GM19043 (cell line): ENCODE measurements around the gene WRAP73.

Experiments used
- ATAC-seq: cut with Tn5 transposase; IDR thresholded peaks from one replicate; pipeline ENCODE4 v1.9.1; 2021; ENCODE audit warnings: low read depth; ENCODE audit not compliant: unreplicated experiment

Gene WRAP73

DNA sequence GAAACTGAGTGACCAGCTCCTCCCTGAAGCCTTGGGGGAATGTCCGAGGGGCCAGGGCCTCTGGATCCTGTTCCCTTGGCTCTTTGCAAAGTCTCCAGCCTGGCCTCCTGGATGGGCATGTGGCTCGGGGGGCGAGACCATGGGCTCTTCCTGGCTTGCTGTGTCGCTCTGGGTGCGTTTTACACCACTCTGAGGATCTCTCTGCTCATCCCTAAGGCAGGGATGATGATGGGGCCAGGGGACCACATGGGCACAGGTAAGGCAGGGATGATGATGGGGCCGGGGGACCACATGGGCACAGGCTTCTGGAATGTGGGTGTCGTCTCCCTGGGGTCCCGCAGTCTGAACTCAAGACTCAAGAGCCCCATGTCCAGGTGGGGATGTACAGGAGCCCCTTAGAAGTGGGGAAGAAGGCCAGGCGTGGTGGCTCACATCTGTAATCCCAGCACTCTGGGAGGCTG lies 20.1 kb upstream of the WRAP73 start:
- no peak for ATAC-seq

DNA sequence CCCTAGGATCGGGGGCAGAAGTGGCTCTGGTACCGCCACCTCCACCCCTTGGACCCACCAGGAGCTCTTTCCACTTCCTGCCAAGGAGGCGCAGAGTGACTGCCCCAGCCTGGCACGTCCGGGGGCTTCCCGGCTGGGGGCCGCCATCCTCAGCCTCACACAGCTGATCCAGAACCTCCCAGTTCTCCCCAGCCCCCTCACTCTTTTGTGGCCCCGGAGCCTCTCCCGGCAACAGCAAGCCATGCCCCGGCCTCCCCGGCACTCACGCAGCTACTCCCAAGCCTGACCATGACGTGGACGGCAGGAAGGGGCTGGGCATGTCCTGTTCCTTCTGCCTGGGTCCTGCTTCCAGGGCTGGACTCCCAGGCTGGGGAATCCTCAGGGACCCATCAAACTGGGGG lies 19.5 kb upstream of the WRAP73 start:
- ATAC-seq = no peak

GRCh38 chr1:3668585-3669300 lies 18.8 kb upstream of the WRAP73 start:
- ATAC-seq = no peak

DNA sequence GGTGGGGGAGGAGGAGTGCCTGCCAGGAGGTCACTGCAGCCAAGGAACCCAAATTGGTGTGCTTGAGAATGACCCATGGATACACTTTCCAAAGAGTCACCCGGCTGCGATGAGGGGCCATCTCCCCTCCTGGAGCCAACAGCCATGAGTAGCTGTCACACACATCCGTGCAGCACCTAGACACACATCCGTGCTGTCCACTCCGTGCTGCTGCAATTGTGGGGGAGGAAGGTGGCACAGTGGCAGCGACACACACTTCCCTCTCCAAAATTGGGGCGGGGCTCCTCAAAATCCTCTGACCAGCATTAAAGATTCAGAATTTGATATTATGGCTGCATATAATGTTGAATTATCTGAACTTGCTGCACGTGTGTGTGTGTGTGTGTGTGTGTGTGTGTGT lies 18.2 kb upstream of the WRAP73 start:
- no peak for ATAC-seq

GRCh38 chr1:3664700-3665375 lies 14.9 kb upstream of the WRAP73 start:
- no peak for ATAC-seq

DNA sequence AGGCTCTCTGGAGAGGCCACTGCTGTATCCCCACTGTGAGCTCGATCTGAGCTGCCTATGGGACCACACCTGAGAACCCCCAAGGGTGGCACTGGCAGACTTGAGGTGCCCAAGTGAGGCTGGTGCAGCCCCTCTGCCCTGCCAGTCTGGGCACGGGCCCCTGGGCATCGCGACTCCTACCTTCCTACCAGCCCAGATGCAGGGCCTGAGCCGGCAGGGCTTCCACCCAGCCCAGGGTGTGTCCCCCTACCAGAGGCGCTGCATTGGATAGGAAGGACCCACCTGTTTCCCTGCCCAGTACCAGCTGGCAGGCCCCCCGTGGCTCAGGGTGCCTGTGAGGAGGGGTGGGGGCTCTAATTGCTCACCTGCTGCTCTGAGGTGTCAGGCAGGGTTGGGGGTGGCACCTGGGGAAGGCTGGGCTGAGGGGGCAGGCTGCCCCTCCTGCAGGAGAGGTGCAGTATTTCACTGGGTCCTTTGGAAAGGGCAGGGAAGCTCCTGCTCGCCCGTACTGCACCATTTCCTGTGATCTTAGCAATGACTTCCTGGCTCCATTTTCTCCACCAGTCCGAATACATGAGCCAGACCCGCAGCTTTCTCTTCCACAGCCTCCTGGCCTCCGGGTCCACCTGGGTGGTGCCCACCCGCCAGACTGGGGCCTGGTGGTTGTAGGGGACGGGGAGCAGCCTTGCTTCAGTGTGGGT lies 14.2 kb upstream of the WRAP73 start:
- ATAC-seq = no peak

DNA sequence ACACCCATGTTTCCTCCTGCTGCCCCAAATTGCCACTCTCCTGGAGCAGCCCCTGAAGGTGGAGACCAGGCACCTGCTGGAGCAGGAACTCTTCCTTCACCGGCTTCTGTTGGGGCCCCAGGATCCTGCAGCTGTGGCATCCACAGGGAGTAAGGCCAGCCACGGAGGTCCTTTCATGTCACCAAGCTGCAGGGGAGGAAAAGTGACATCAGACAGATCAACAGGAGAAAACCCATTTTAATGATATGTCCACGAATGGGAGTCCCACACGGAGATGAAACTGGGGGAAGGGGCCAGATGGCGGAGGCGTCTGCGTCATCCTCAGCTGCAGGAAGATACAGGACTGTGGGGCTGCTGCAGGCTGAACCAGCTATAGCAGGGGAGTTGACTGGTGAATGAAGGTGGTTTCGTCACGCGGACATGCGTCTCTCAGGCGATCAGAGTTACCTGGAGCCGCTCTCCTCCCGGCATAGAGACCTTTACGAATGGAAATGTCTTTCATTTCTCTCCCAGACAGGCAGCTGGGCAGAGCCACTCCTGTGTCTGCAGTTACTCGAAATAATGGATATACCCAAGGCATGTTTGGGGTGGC lies 12.3 kb upstream of the WRAP73 start:
- ATAC-seq = no peak

DNA sequence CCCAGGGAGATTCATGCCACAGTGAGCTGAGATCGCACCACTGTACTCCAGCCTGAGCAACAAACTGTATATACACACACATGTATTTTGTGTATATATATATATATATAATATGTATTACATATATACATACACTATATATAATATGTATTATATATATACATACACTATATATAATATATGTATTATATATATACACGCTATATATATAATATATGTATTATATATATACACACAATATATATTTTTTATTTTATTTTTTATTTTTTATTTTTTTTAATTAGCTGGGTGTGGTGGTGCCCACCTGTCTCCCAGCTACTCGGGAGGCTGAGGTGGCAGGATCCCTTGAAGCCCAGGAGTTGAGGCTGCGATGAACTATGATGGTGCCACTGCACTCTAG lies 11.7 kb upstream of the WRAP73 start:
- no peak for ATAC-seq

DNA sequence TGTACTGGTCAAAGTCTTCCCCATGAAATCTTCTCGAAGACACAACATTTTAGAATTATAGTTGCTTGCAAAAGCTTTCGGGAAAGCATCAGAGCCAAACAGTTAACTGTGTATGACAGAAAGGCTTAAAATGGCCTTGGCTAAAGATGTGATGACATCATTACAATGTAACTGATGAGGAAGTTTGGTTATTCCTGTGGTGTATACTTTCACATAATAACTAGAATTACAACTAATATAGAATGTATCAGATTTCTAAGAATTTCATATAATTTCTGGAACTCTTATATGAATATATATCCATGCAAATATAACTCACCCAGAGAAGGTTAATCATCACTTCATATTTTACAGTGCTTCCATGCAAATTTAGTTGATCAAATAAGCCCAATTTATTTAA lies 10.8 kb upstream of the WRAP73 start:
- no peak for ATAC-seq

GRCh38 chr1:3659093-3659492 lies 9.2 kb upstream of the WRAP73 start:
- no peak for ATAC-seq

GRCh38 chr1:3658231-3658615 lies 8.3 kb upstream of the WRAP73 start:
- no peak for ATAC-seq

DNA sequence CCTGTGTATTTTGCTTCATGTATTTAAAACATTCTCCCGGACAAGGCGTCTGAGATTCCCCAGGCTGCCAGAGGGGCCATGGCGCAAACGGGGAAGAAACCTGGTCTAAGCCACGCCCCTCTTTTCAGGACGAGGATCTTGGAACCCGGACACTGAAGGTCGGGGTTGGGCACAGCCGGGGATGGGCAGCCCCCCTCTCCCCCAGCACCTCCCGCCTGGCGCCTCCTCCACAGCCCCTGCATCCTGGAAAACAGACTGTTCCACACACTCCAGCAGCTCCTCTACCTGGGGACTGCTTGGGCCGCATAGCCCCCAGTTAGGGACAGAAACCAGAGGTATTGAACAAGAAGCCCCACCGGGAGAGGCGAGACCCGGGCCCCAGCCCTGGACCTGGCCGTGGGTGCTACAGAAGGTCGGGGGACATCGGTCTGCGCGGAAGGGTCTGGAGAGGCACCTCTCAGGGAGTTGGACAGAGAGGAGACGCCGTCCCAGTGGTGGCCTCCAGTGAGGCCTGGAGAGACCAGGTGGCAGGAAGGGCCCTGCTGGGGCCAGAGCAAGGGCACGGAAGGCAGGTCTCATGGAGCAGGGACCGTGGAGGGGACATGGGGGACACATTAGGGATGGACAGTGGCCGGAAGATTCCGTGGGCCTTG lies 7.8 kb upstream of the WRAP73 start:
- no peak for ATAC-seq

GRCh38 chr1:3657096-3657475 lies 7.2 kb upstream of the WRAP73 start:
- ATAC-seq = peak; percentile 23

- ATAC-seq = peak; percentile 67
Observed at GRCh38 chr1:3656450-3657095, 6.7 kb upstream of the WRAP73 start.

- no peak for ATAC-seq
Observed at GRCh38 chr1:3654549-3655281, 4.8 kb upstream of the WRAP73 start.

DNA sequence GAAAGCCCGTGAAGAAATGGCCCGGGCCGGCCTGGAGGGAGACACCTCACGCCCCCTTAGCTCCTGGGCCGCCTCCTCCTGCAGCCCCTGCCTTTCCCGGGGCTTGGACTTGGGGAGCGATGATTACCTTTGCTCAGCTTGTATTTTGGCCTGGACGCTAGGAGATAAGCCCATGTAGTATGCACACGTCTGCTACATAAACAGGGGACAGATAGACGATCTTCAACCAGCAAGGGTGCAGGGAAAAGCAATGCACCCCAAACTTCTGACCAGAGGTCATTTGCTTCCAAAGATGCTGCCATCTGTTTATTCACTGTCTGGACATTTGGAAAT lies 3.3 kb upstream of the WRAP73 start:
- ATAC-seq = no peak

- ATAC-seq = no peak
Observed at GRCh38 chr1:3652548-3653285, 2.8 kb upstream of the WRAP73 start.

GRCh38 chr1:3651930-3652547 lies 2.1 kb upstream of the WRAP73 start, which contains the start of gene TP73:
Gene TP73 (plus strand): TSS chr1:3652516. CDS start chr1:3682366, 29,850 bp downstream.
- no peak for ATAC-seq
